HUES6 (cell line): ENCODE results near the gene AMACR.

Source experiments
- H3K27ac ChIP-seq: 2 replicates; pipeline ENCODE4 v1.7.0; 2013; ENCODE audit warnings: low read depth, mild to moderate bottlenecking, low read length, inconsistent platforms
- H3K27me3 ChIP-seq: 2 replicates; pipeline ENCODE4 v1.6.1; 2013; ENCODE audit warnings: low read length; ENCODE audit not compliant: control insufficient read depth, insufficient read depth
- H3K36me3 ChIP-seq: 2 replicates; pipeline ENCODE4 v1.6.1; 2013; ENCODE audit warnings: low read length; ENCODE audit not compliant: control insufficient read depth, insufficient read depth
- H3K4me1 ChIP-seq: 2 replicates; pipeline ENCODE4 v1.6.1; 2013; ENCODE audit warnings: low read length; ENCODE audit not compliant: control insufficient read depth, insufficient read depth
- H3K4me3 ChIP-seq: 2 replicates; pipeline ENCODE4 v1.5.1; 2013; ENCODE audit warnings: low read depth, low read length
- H3K9ac ChIP-seq: one replicate; pipeline ENCODE4 v1.6.1; 2013; ENCODE audit warnings: mild to moderate bottlenecking, low read length
- H3K9me3 ChIP-seq: 2 replicates; pipeline ENCODE4 v1.6.1; 2013; ENCODE audit warnings: low read depth, low read length; ENCODE audit not compliant: control insufficient read depth, insufficient read depth

AMACR gene

DNA sequence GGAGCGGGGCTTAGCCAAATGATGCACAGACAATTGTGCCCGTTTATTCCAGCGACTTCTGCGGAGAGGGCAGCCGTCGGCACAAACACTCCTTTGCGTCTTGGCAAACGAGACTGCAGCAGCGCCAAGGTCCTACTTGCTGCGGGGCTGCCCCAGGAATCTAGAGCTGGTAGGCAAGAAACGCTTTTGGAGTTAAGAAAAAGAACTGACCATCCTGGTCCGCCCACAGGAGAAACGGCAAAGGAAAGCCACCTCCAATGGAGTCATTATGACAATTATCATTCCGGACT, 69.4 kb downstream of the AMACR start:
- no peaks in the 10 kb centered on the region for H3K4me1 ChIP-seq
- H3K9me3 ChIP-seq, result no peaks in the 10 kb centered on the region
- H3K4me3 ChIP-seq, result no peak overlapping the region
- H3K36me3 ChIP-seq, result no peaks in the 10 kb centered on the region
- no peak overlapping the region for H3K9ac ChIP-seq
- H3K27me3 ChIP-seq, result peaks cover 43% of the 10 kb centered on the region
- no peak overlapping the region for H3K27ac ChIP-seq

DNA sequence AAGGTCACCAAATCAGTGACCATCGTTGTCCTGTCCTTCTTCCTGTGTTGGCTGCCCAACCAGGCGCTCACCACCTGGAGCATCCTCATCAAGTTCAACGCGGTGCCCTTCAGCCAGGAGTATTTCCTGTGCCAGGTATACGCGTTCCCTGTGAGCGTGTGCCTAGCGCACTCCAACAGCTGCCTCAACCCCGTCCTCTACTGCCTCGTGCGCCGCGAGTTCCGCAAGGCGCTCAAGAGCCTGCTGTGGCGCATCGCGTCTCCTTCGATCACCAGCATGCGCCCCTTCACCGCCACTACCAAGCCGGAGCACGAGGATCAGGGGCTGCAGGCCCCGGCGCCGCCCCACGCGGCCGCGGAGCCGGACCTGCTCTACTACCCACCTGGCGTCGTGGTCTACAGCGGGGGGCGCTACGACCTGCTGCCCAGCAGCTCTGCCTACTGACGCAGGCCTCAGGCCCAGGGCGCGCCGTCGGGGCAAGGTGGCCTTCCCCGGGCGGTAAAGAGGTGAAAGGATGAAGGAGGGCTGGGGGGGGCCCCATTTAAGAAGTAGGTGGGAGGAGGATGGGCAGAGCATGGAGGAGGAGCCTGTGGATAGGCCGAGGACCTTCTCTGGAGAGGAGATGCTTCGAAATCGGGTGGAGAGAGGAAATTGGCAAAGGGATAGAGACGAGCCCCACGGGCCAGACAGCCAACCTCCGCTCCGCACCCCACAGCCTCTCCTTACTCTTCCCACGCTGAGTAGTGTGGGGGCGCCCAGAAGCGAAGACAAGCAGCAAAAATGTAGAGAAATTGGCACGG, 69.9 kb downstream of the AMACR start:
- H3K4me3 ChIP-seq, result no peak overlapping the region
- no peaks in the 10 kb centered on the region for H3K36me3 ChIP-seq
- H3K9ac ChIP-seq, result no peak overlapping the region
- H3K27ac ChIP-seq, result no peak overlapping the region
- H3K27me3 ChIP-seq, result peaks cover 43% of the 10 kb centered on the region
- H3K4me1 ChIP-seq, result no peaks in the 10 kb centered on the region
- H3K9me3 ChIP-seq, result no peaks in the 10 kb centered on the region

DNA sequence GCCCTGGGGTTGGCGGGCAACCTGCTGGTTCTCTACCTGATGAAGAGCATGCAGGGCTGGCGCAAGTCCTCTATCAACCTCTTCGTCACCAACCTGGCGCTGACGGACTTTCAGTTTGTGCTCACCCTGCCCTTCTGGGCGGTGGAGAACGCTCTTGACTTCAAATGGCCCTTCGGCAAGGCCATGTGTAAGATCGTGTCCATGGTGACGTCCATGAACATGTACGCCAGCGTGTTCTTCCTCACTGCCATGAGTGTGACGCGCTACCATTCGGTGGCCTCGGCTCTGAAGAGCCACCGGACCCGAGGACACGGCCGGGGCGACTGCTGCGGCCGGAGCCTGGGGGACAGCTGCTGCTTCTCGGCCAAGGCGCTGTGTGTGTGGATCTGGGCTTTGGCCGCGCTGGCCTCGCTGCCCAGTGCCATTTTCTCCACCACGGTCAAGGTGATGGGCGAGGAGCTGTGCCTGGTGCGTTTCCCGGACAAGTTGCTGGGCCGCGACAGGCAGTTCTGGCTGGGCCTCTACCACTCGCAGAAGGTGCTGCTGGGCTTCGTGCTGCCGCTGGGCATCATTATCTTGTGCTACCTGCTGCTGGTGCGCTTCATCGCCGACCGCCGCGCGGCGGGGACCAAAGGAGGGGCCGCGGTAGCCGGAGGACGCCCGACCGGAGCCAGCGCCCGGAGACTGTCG, 70.7 kb downstream of the AMACR start:
- no peaks in the 10 kb centered on the region for H3K9me3 ChIP-seq
- no peak overlapping the region for H3K9ac ChIP-seq
- no peaks in the 10 kb centered on the region for H3K4me1 ChIP-seq
- no peak overlapping the region for H3K4me3 ChIP-seq
- H3K27ac ChIP-seq, result no peak overlapping the region
- peaks cover 43% of the 10 kb centered on the region for H3K27me3 ChIP-seq
- H3K36me3 ChIP-seq, result no peaks in the 10 kb centered on the region

DNA sequence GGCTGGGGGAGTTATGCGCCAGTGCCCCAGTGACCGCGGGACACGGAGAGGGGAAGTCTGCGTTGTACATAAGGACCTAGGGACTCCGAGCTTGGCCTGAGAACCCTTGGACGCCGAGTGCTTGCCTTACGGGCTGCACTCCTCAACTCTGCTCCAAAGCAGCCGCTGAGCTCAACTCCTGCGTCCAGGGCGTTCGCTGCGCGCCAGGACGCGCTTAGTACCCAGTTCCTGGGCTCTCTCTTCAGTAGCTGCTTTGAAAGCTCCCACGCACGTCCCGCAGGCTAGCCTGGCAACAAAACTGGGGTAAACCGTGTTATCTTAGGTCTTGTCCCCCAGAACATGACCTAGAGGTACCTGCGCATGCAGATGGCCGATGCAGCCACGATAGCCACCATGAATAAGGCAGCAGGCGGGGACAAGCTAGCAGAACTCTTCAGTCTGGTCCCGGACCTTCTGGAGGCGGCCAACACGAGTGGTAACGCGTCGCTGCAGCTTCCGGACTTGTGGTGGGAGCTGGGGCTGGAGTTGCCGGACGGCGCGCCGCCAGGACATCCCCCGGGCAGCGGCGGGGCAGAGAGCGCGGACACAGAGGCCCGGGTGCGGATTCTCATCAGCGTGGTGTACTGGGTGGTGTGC, 71.4 kb downstream of the AMACR start, which contains the start of gene RXFP3:
Gene RXFP3, plus strand, starts transcription at position 6 of the 636 bp plus-strand sequence. Its CDS starts 355 bp downstream, at position 361.
- no peak within 1 kb of the TSS for H3K9ac ChIP-seq
- H3K9me3 ChIP-seq, result no peaks in the 10 kb centered on the region
- peak within 1 kb of the TSS; percentile 61 for H3K4me3 ChIP-seq
- H3K27ac ChIP-seq, result no peak within 1 kb of the TSS
- H3K36me3 ChIP-seq, result no peaks in the 10 kb centered on the region
- H3K4me1 ChIP-seq, result peaks cover 3% of the 10 kb centered on the region
- peaks cover 43% of the 10 kb centered on the region for H3K27me3 ChIP-seq
